GM19328 (cell line): ENCODE data around the gene RBP4.
"Not testable (repeated sequence)": the region's sequence is repeated elsewhere in the genome, so short reads cannot be mapped to it uniquely, and the experiment has no call there.

ENCODE experiments used
- ATAC-seq: cut with Tn5 transposase; IDR thresholded peaks from one replicate; pipeline ENCODE4 v1.9.1; 2021; ENCODE audit warnings: mild to moderate bottlenecking, moderate library complexity; ENCODE audit not compliant: unreplicated experiment

RBP4 gene

GRCh38 chr10:93567277-93568104 is 33.5 kb downstream of the RBP4 start:
- ATAC-seq = no peak

- ATAC-seq = no peak
These were observed 34.4 kb downstream of the RBP4 start, which contains the start of gene FFAR4 for GRCh38 chr10:93566435-93567276. TSS of gene FFAR4 (plus strand) at chr10:93566665. CDS start at chr10:93566721, 56 bp downstream.

- ATAC-seq = no peak
These were observed 35.6 kb downstream of the RBP4 start for GRCh38 chr10:93565446-93565845.

GRCh38 chr10:93560541-93560940 is 40.5 kb downstream of the RBP4 start:
- no peak for ATAC-seq

- no peak for ATAC-seq
These were observed 41.5 kb downstream of the RBP4 start for GRCh38 chr10:93559490-93559889.

GRCh38 chr10:93554760-93555432 is 46.1 kb downstream of the RBP4 start:
- no peak for ATAC-seq

GRCh38 chr10:93554316-93554663 is 46.7 kb downstream of the RBP4 start:
- no peak for ATAC-seq

- ATAC-seq = no peak
These were observed 47.3 kb downstream of the RBP4 start for GRCh38 chr10:93553482-93554315.

- no peak for ATAC-seq
These were observed 48.3 kb downstream of the RBP4 start for GRCh38 chr10:93552780-93553179.

- ATAC-seq = no peak
These were observed 50.4 kb downstream of the RBP4 start for GRCh38 chr10:93550606-93551005.

- no peak for ATAC-seq
These were observed 52.5 kb downstream of the RBP4 start for GRCh38 chr10:93548376-93549071.

- no peak for ATAC-seq
These were observed 53.5 kb downstream of the RBP4 start for GRCh38 chr10:93547522-93547921.

GRCh38 chr10:93546995-93547394 is 54.0 kb downstream of the RBP4 start:
- not testable (repeated sequence) for ATAC-seq

- ATAC-seq = no peak
These were observed 58.7 kb downstream of the RBP4 start for GRCh38 chr10:93542358-93542791.
